Ishikawa (cell line): ENCODE data around the gene CPSF4L.

Experiments used
- CEBPB ChIP-seq: IDR thresholded peaks from 2 replicates; pipeline ENCODE4 v1.6.1; 2012
- CREB1 ChIP-seq: IDR thresholded peaks from 2 replicates; pipeline ENCODE4 v1.6.1; 2012; ENCODE audit warnings: low read depth
- EP300 ChIP-seq: IDR thresholded peaks from 2 replicates; pipeline ENCODE4 v1.6.1; 2012; ENCODE audit warnings: borderline replicate concordance
- TAF1 ChIP-seq: IDR thresholded peaks from 2 replicates; pipeline ENCODE4 v1.6.1; 2012; ENCODE audit warnings: low read depth, mild to moderate bottlenecking
- TEAD4 ChIP-seq: IDR thresholded peaks from 2 replicates; pipeline ENCODE4 v1.6.1; 2012
- TF ChIP-seq, protein P1 (sequence below): IDR thresholded peaks from 2 replicates; pipeline ENCODE4 v1.6.1; 2012

DNA sequence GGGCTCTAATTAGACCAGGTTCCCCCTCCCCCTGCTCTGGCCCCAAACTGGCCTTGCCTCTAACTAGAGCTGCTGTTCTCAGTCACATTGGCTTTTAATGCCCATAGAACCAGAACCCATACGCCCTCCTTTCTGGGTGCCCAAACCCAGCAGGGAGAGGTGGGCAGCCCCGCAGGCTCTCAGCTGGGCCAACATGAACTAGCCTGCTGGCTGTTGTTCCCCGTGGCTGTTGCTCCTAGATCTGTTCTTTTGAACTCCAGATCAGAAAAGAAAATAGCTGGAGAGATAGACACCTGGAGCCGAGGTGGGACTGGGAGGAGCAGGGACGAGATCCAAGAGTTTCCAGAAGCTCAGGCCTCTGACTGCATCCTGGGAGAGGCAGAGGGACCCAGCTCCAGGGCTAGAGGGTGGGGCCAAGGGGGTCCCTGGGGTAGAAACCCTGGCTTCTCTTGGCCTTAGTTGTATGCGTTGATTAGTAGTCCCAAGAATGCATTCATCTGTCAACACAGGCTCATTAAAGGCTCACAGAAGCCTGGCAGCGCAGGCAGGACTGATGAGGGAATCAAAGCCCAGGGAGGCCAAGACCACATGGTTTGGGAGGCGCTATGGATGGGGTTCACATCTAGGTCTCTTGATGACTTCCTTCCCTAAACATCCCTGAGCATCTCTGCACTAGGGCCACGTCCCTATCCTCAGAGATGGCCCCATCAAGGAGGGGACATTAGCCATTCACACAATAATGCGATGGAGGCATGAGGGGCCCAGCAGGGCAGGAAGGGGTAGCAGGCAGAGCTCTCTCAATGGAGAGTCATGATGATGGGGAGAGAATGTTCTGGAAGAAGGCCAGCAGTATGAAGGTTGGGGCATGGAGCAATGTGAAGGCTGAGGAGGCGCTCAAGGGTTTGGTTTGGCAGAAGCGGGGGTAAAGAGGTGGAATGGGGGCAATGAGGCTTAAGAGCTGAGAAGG is 1.3 kb upstream of the CPSF4L start:
- TF ChIP-seq TAF1, result no peak
- TF ChIP-seq CEBPB, result no peak
- TF ChIP-seq CREB1, result no peak
- no peak for TF ChIP-seq TEAD4
- TF ChIP-seq, protein P1, sequence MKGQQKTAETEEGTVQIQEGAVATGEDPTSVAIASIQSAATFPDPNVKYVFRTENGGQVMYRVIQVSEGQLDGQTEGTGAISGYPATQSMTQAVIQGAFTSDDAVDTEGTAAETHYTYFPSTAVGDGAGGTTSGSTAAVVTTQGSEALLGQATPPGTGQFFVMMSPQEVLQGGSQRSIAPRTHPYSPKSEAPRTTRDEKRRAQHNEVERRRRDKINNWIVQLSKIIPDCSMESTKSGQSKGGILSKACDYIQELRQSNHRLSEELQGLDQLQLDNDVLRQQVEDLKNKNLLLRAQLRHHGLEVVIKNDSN, result no peak
- no peak for TF ChIP-seq EP300
